HepG2 (cell line): ENCODE measurements around the gene LAMP1. TPM values are rescaled to one million over a fixed set of nuclear protein-coding genes. Genes with fewer than 3 reads are reported as not detected.

Experiments
- ATAC-seq: fragments of 200-7000 bp; cut with Tn5 transposase; 3 replicates; pipeline ENCODE4 v1.9.1; 2020; ENCODE audit warnings: mild to moderate bottlenecking, moderate library complexity
- BruUV-seq: library from RNA; stranded (reverse); fragments of 400-500 nt; replicated peaks from 2 replicates; lab custom pipeline; 2021; lab: Mats Ljungman, UMichigan
- CTCF ChIA-PET: fragments of 300-600 bp; formaldehyde crosslinking; extraction: SDS; loops from one replicate; lab custom pipeline; 2021; ENCODE audit warnings: low total read pairs, inconsistent platforms, low intra/inter-chr PET ratio; lab: Yijun Ruan, JAX
- POLR2A ChIA-PET: fragments of 350-600 bp; sonication (Branson Sonifier 250); formaldehyde crosslinking; loops from one replicate; lab custom pipeline; 2020; ENCODE audit warnings: antibody characterized with exemption, inconsistent platforms; lab: Yijun Ruan, JAX
- DNase-seq: peaks from one replicate; pipeline ENCODE4 v3.0.0-alpha.2; 2015; ENCODE audit warnings: low spot score
- FAIRE-seq: peaks from 3 replicates; lab custom pipeline; 2011; peaks lifted over from hg19 to GRCh38; lab: Jason Lieb, UNC
- H2AFZ ChIP-seq: one replicate; pipeline ENCODE4 v1.6.1; 2011; ENCODE audit warnings: low read length, inconsistent platforms
- H3K27ac ChIP-seq: fragments of 300-600 bp; 3 replicates; pipeline ENCODE4 v1.8.0; 2011; ENCODE audit warnings: mixed run types, mild to moderate bottlenecking, mixed read lengths, low read length, inconsistent platforms; ENCODE audit not compliant: insufficient read depth; ENCODE audit errors: extremely low read length
- H3K27me3 ChIP-seq, 2 experiments: fragments of 200-600 bp in 1 of 2; 2 replicates in 1 of 2; 3 replicates in 1 of 2; pipeline versions ENCODE4 v1.6.0 to v1.8.0; 2011; ENCODE audit warnings: low read length in 2 of 2, mild to moderate bottlenecking in 2 of 2, moderate library complexity in 2 of 2, inconsistent platforms in 1 of 2; ENCODE audit not compliant: insufficient read depth in 2 of 2, control insufficient read depth in 1 of 2
- H3K36me3 ChIP-seq, 2 experiments: fragments of 200-600 bp in 1 of 2; replicated peaks in 1 of 2; 2 replicates in 1 of 2; 3 replicates in 1 of 2; pipeline versions ENCODE4 v1.5.1 to v1.8.0; 2011; ENCODE audit warnings: low read length in 2 of 2, inconsistent platforms in 1 of 2; ENCODE audit not compliant: insufficient read depth in 2 of 2, control insufficient read depth in 1 of 2
- H3K4me1 ChIP-seq: 2 replicates; pipeline ENCODE4 v1.5.1; 2012; ENCODE audit warnings: low read length, inconsistent platforms; ENCODE audit not compliant: insufficient read depth
- H3K4me2 ChIP-seq: 2 replicates; pipeline ENCODE4 v1.6.0; 2011; ENCODE audit warnings: low read depth, low read length, inconsistent platforms
- H3K4me3 ChIP-seq, 3 experiments: fragments of 200-600 bp in 1 of 3; sonication (generic), shearing (Covaris generic) in 1 of 3; replicated peaks in 1 of 3; 2 replicates each; pipeline ENCODE4 v1.5.1; 2011 to 2016; ENCODE audit warnings: low read length in 3 of 3, inconsistent platforms in 2 of 3, low read depth in 2 of 3, mild to moderate bottlenecking in 2 of 3, control low read depth in 1 of 3, mixed read lengths in 1 of 3; ENCODE audit not compliant: insufficient read depth in 1 of 3
- H3K79me2 ChIP-seq: one replicate; pipeline ENCODE4 v1.6.1; 2011; ENCODE audit warnings: low read length, inconsistent platforms; ENCODE audit not compliant: insufficient read depth
- H3K9ac ChIP-seq: 2 replicates; pipeline ENCODE4 v1.6.0; 2011; ENCODE audit warnings: mild to moderate bottlenecking, low read depth, low read length, inconsistent platforms; ENCODE audit not compliant: insufficient read depth
- H3K9me3 ChIP-seq: 2 replicates; pipeline ENCODE4 v1.5.1; 2012; ENCODE audit warnings: mild to moderate bottlenecking, low read length
- H4K20me1 ChIP-seq: 2 replicates; pipeline ENCODE4 v1.6.0; 2011; ENCODE audit warnings: inconsistent platforms, mild to moderate bottlenecking, low read length, moderate library complexity; ENCODE audit not compliant: insufficient read depth
- AGO2 ChIP-seq: fragments of 200-400 bp; formaldehyde crosslinking; optimal IDR thresholded peaks from 2 replicates; pipeline ENCODE3; 2017; ENCODE audit warnings: mild to moderate bottlenecking, low read depth, low read length, moderate library complexity
- CSRNP2 ChIP-seq: sonication (generic); formaldehyde crosslinking; conservative IDR thresholded peaks from 2 replicates; pipeline ENCODE4 v1.8.0; 2022; ENCODE audit warnings: low read depth, missing genetic modification reagents
- FOXJ3 ChIP-seq: sonication (generic); formaldehyde crosslinking; IDR thresholded peaks from 2 replicates; pipeline ENCODE4 v1.4.0; 2020; ENCODE audit warnings: missing genetic modification reagents, mild to moderate bottlenecking, borderline replicate concordance
- MAFG ChIP-seq: sonication (generic); formaldehyde crosslinking; IDR thresholded peaks from 2 replicates; pipeline ENCODE4 v1.5.1; 2020; ENCODE audit warnings: mild to moderate bottlenecking, missing genetic modification reagents
- ZNF251 ChIP-seq: sonication (generic); formaldehyde crosslinking; IDR thresholded peaks from 2 replicates; pipeline ENCODE4 v1.9.0; 2021; ENCODE audit warnings: mild to moderate bottlenecking, missing genetic modification reagents
- ZNF788 ChIP-seq: sonication (generic); formaldehyde crosslinking; IDR thresholded peaks from 2 replicates; pipeline ENCODE4 v1.5.0; 2020; ENCODE audit warnings: mild to moderate bottlenecking, missing genetic modification reagents, borderline replicate concordance
- WGBS: methylation state at CpG from one replicate; pipeline ENCODE4 v1.1.6; 2017; ENCODE audit warnings: low lambda C conversion rate; 5-methylcytosine and 5-hydroxymethylcytosine counted together
- in situ Hi-C: cut with HindIII; loops from 2 replicates; pipeline ENCODE4 v1.10.0; 2017; ENCODE audit warnings: low pct_unique_long_range_greater_than_20kb; ENCODE audit not compliant: extremely low pct_ligation_motif_present
- intact Hi-C: fragments of 100-400 bp; cut with micrococcal nuclease; formaldehyde crosslinking; loops from one replicate; pipeline ENCODE4 v1.10.0; 2022; ENCODE audit not compliant: unreplicated experiment
- polyA plus RNA-seq, 8 experiments: library from polyadenylated mRNA; depleted of rRNA in 3 of 8; stranded (reverse) in 7 of 8; unstranded in 1 of 8; fragments of >200 nt; fragmentation: Illumina TruSeq in 4 of 8; extraction: Trizol in 4 of 8; gene quantifications; 2 replicates each; pipeline versions ENCODE4 v1.2.1 to v1.2.3, GENCODE V29; 2011 to 2016; ENCODE audit warnings: low read depth in 4 of 8, missing spikeins in 1 of 8, mixed read lengths in 1 of 8; ENCODE audit not compliant: insufficient read depth in 1 of 8
- total RNA-seq, 5 experiments: library from RNA; depleted of rRNA; stranded (reverse); fragments of >200 nt; fragmentation: Illumina TruSeq; extraction: Trizol; gene quantifications; 2 replicates each; pipeline ENCODE4 v1.2.3, GENCODE V29; 2016; ENCODE audit warnings: low read depth in 1 of 5
- TF ChIP-seq, protein P1 (sequence below): sonication (generic); formaldehyde crosslinking; IDR thresholded peaks from 2 replicates; pipeline ENCODE4 v1.5.0; 2020; ENCODE audit warnings: mild to moderate bottlenecking, missing genetic modification reagents

LAMP1 gene
- total and polyA plus RNA-seq, 2 of the 13 experiments (the other 11 are each of a cell fraction or from before 2014, with no cell fraction given): 103 to 112 TPM

- H3K4me1 ChIP-seq: no peaks in the 10 kb centered on the region
- H3K4me3 ChIP-seq: no peak overlapping the region
- H3K9me3 ChIP-seq: no peaks in the 10 kb centered on the region
- POLR2A ChIA-PET: no interaction called here
- H2AFZ ChIP-seq: no peak overlapping the region
- no peaks in the 10 kb centered on the region for H4K20me1 ChIP-seq
- in situ Hi-C loops (no loop called here), intact Hi-C loops (no loop called here)
- H3K27ac ChIP-seq: no peak overlapping the region
- BruUV-seq: no TSS peak
- peaks cover 5 to 22% of the 10 kb centered on the region in 2 experiments; a peak in 4 of 5 replicates for H3K36me3 ChIP-seq
- H3K9ac ChIP-seq: no peak overlapping the region
- no peak for ATAC-seq
- TF ChIP-seq CSRNP2 (CRISPR knock-in tag) (no peak), ZNF788 (CRISPR knock-in tag) (no peak)
- TF ChIP-seq, protein P1, sequence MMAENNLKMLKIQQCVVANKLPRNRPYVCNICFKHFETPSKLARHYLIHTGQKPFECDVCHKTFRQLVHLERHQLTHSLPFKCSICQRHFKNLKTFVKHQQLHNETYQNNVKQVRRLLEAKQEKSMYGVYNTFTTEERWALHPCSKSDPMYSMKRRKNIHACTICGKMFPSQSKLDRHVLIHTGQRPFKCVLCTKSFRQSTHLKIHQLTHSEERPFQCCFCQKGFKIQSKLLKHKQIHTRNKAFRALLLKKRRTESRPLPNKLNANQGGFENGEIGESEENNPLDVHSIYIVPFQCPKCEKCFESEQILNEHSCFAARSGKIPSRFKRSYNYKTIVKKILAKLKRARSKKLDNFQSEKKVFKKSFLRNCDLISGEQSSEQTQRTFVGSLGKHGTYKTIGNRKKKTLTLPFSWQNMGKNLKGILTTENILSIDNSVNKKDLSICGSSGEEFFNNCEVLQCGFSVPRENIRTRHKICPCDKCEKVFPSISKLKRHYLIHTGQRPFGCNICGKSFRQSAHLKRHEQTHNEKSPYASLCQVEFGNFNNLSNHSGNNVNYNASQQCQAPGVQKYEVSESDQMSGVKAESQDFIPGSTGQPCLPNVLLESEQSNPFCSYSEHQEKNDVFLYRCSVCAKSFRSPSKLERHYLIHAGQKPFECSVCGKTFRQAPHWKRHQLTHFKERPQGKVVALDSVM (CRISPR knock-in tag): no peak
- TF ChIP-seq, all 625 proteins: peak for 0
- Histone ChIP-seq H3K27me3 (no peaks in the 10 kb centered on the region), H3K79me2 (no peaks in the 10 kb centered on the region), H3K4me2 (no peak overlapping the region)
- FAIRE-seq: no peak
- DNase-seq: no peak
- 96% methylated on average over 10 of the region's 12 CpGs for WGBS
- CTCF ChIA-PET: no interaction called here
Observed at GRCh38 chr13:113332615-113333014, 35.6 kb downstream of the LAMP1 start.

DNA sequence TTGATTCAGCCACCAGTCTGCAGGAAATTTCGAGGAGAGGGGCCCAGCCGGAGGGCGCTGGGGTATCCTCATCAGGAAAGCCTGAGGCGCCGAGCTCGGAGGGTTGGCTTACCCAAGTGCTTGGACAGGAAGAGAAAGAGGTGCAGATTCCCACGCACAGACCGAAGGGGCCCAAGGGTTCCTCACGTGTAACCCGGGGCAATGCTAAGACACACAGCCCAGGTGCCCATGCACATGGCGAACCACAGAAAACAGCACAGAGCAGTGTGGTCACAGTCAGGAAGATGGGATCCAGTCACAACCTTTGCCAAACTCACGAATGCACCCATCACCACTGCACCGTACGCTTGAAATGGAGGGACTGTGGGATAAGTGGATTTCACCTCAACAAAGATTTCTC, 36.0 kb downstream of the LAMP1 start:
- TF ChIP-seq MAFG: no peak
- TF ChIP-seq AGO2: peak; percentile 19
- no peak for TF ChIP-seq ZNF251 (CRISPR knock-in tag)
- no peak for TF ChIP-seq FOXJ3 (CRISPR knock-in tag)
- CTCF ChIA-PET: no interaction called here
- no peaks in the 10 kb centered on the region for H3K9me3 ChIP-seq
- ATAC-seq (no peak), FAIRE-seq (no peak), DNase-seq (no peak)
- no peak overlapping the region for H3K4me3 ChIP-seq
- H3K36me3 ChIP-seq: peaks cover 3 to 19% of the 10 kb centered on the region in 2 experiments; a peak in 4 of 5 replicates
- H3K79me2 ChIP-seq: no peaks in the 10 kb centered on the region
- H3K27me3 ChIP-seq: no peaks in the 10 kb centered on the region
- no peaks in the 10 kb centered on the region for H4K20me1 ChIP-seq
- H3K9ac ChIP-seq: no peak overlapping the region
- no peak overlapping the region for H2AFZ ChIP-seq
- 95% methylated on average over 14 of the region's 14 CpGs for WGBS
- H3K27ac ChIP-seq: no peak overlapping the region
- H3K4me2 ChIP-seq: no peak overlapping the region
- intact Hi-C loops: no loop called here
- POLR2A ChIA-PET: no interaction called here
- BruUV-seq: no TSS peak
- in situ Hi-C loops: no loop called here
- H3K4me1 ChIP-seq: no peaks in the 10 kb centered on the region
